ENCODE results near the gene CWC27. TPM values are rescaled to one million over a fixed set of nuclear protein-coding genes. Genes with fewer than 3 reads are reported as not detected.

The CWC27 gene
- total RNA-seq, 2 donors from 2014 or later = 21.4 to 24.0 TPM

GRCh38 chr5:64952951-64953673 lies 184.4 kb downstream of the CWC27 start:
- intact Hi-C loops (cut with DNase I) = loop anchor here (10.0 kb wide), 1 partner anchor 532 kb away; the partner anchor contains the start of gene ADAMTS6 (in 2 of the 2)
- DNase-seq (ENCODE audit: low spot score) = no peak

GRCh38 chr5:64954518-64954917 lies 185.8 kb downstream of the CWC27 start:
- DNase-seq (ENCODE audit: low spot score) = no peak
- intact Hi-C loops (cut with DNase I) = loop anchor here (10.0 kb wide), 1 partner anchor 530 kb away; the partner anchor contains the start of gene ADAMTS6 (in 2 of the 2)

GRCh38 chr5:64958757-64959391 lies 190.1 kb downstream of the CWC27 start:
- no peak for DNase-seq (ENCODE audit: low spot score)
- intact Hi-C loops (cut with DNase I) = loop anchor here (10.0 kb wide), 1 partner anchor 526 kb away; the partner anchor contains the start of gene ADAMTS6 (in 2 of the 2)

- DNase-seq (ENCODE audit: low spot score) = no peak
- intact Hi-C loops (cut with DNase I) = loop anchor here in 1 of 2 donors (10.0 kb wide), 2 partner anchors 142 to 242 kb away; no protein-coding TSS in a partner anchor
Measured at GRCh38 chr5:64963278-64963677, 194.5 kb downstream of the CWC27 start.

- intact Hi-C loops (cut with DNase I) = loop anchor here in 1 of 2 donors (10.0 kb wide), 2 partner anchors 136 to 236 kb away; no protein-coding TSS in a partner anchor
- no peak for DNase-seq (ENCODE audit: low spot score)
Measured at GRCh38 chr5:64968591-64969110, 199.9 kb downstream of the CWC27 start.

- intact Hi-C loops (cut with DNase I) = loop anchor here in 1 of 2 donors (10.0 kb wide), 2 partner anchors 135 to 235 kb away; no protein-coding TSS in a partner anchor
- DNase-seq (ENCODE audit: low spot score) = no peak
Measured at GRCh38 chr5:64969578-64969977, 200.8 kb downstream of the CWC27 start.

GRCh38 chr5:64971513-64971912 lies 202.8 kb downstream of the CWC27 start:
- intact Hi-C loops (cut with DNase I) = no loop called here
- DNase-seq (ENCODE audit: low spot score) = no peak

GRCh38 chr5:64971990-64972389 lies 203.3 kb downstream of the CWC27 start:
- intact Hi-C loops (cut with DNase I) = no loop called here
- DNase-seq (ENCODE audit: low spot score) = no peak

- no peak for DNase-seq (ENCODE audit: low spot score)
- intact Hi-C loops (cut with DNase I) = no loop called here
Measured at GRCh38 chr5:64972591-64972990, 203.9 kb downstream of the CWC27 start.

GRCh38 chr5:64973215-64973614 lies 204.5 kb downstream of the CWC27 start:
- DNase-seq (ENCODE audit: low spot score) = no peak
- intact Hi-C loops (cut with DNase I) = no loop called here

GRCh38 chr5:64977779-64978178 lies 209.0 kb downstream of the CWC27 start:
- no peak for DNase-seq (ENCODE audit: low spot score)
- intact Hi-C loops (cut with DNase I) = no loop called here

- intact Hi-C loops (cut with DNase I) = no loop called here
- no peak for DNase-seq (ENCODE audit: low spot score)
Measured at GRCh38 chr5:64978546-64978945, 209.8 kb downstream of the CWC27 start.

GRCh38 chr5:64979531-64979930 lies 210.8 kb downstream of the CWC27 start:
- DNase-seq (ENCODE audit: low spot score) = no peak
- intact Hi-C loops (cut with DNase I) = no loop called here

- intact Hi-C loops (cut with DNase I) = no loop called here
- DNase-seq (ENCODE audit: low spot score) = no peak
Measured at GRCh38 chr5:64980176-64980575, 211.4 kb downstream of the CWC27 start.

GRCh38 chr5:64987768-64988167 lies 219.0 kb downstream of the CWC27 start:
- intact Hi-C loops (cut with DNase I) = no loop called here
- DNase-seq (ENCODE audit: low spot score) = no peak

GRCh38 chr5:65009207-65009606 lies 240.5 kb downstream of the CWC27 start:
- DNase-seq (ENCODE audit: low spot score) = no peak
- intact Hi-C loops (cut with DNase I) = no loop called here

GRCh38 chr5:65010841-65011240 lies 242.1 kb downstream of the CWC27 start:
- no peak for DNase-seq (ENCODE audit: low spot score)
- intact Hi-C loops (cut with DNase I) = no loop called here

- intact Hi-C loops (cut with DNase I) = no loop called here
- no peak for DNase-seq (ENCODE audit: low spot score)
Measured at GRCh38 chr5:65012301-65012892, 243.7 kb downstream of the CWC27 start.

GRCh38 chr5:65013166-65013565 lies 244.4 kb downstream of the CWC27 start:
- intact Hi-C loops (cut with DNase I) = no loop called here
- DNase-seq (ENCODE audit: low spot score) = no peak

- no peak for DNase-seq (ENCODE audit: low spot score)
- intact Hi-C loops (cut with DNase I) = no loop called here
Measured at GRCh38 chr5:65014769-65015168, 246.0 kb downstream of the CWC27 start.
